OCI-LY1 (cell line): ENCODE data around the gene USP6NL.

Experiments
- H2AFZ ChIP-seq: fragments of 200-600 bp; sonication (generic), shearing (Covaris generic); 2 replicates; pipeline ENCODE4 v1.6.0; 2014; ENCODE audit warnings: antibody characterized with exemption, mild to moderate bottlenecking, low read length
- H3F3A ChIP-seq: fragments of 200-600 bp; sonication (generic), shearing (Covaris generic); 2 replicates; pipeline ENCODE4 v1.6.0; 2014; ENCODE audit warnings: mild to moderate bottlenecking, antibody characterized with exemption, low read length, moderate library complexity; ENCODE audit not compliant: insufficient read depth
- H3K27ac ChIP-seq: fragments of 200-600 bp; sonication (generic); 2 replicates; pipeline ENCODE4 v1.5.1; 2014; ENCODE audit warnings: low read length, mixed run types, mild to moderate bottlenecking, low read depth; ENCODE audit not compliant: poor library complexity, severe bottlenecking
- H3K27me3 ChIP-seq: fragments of 200-600 bp; sonication (generic); 2 replicates; pipeline ENCODE4 v1.6.0; 2014; ENCODE audit warnings: antibody characterized with exemption, mild to moderate bottlenecking, low read length, moderate library complexity; ENCODE audit not compliant: insufficient read depth
- H3K36me3 ChIP-seq: fragments of 200-600 bp; sonication (generic); 2 replicates; pipeline ENCODE4 v1.6.1; 2014; ENCODE audit warnings: mild to moderate bottlenecking, antibody characterized with exemption, low read length, moderate library complexity, mixed read lengths; ENCODE audit not compliant: insufficient read depth
- H3K4me1 ChIP-seq: fragments of 200-600 bp; sonication (generic); 2 replicates; pipeline ENCODE4 v1.5.1; 2014; ENCODE audit warnings: mild to moderate bottlenecking, low read length, moderate library complexity; ENCODE audit not compliant: insufficient read depth, severe bottlenecking
- H3K4me2 ChIP-seq: fragments of 200-600 bp; sonication (generic), shearing (Covaris generic); 2 replicates; pipeline ENCODE4 v1.6.1; 2014; ENCODE audit warnings: low read length
- H3K4me3 ChIP-seq: fragments of 200-600 bp; sonication (generic); 2 replicates; pipeline ENCODE4 v1.5.1; 2014; ENCODE audit warnings: low read length, low read depth, mild to moderate bottlenecking, mixed read lengths; ENCODE audit not compliant: poor library complexity, severe bottlenecking
- H3K79me2 ChIP-seq: fragments of 200-600 bp; shearing (Covaris generic); 2 replicates; pipeline ENCODE4 v1.6.1; 2016; ENCODE audit warnings: mixed run types, low read length, mixed read lengths; ENCODE audit not compliant: insufficient read depth
- H3K9ac ChIP-seq: fragments of 200-600 bp; sonication (generic), shearing (Covaris generic); 2 replicates; pipeline ENCODE4 v1.6.1; 2014; ENCODE audit warnings: mild to moderate bottlenecking, low read length, mixed read lengths
- H3K9me2 ChIP-seq: fragments of 200-600 bp; sonication (generic), shearing (Covaris generic); 2 replicates; pipeline ENCODE4 v1.6.1; 2014; ENCODE audit warnings: low read depth, mild to moderate bottlenecking, low read length, mixed read lengths
- H3K9me3 ChIP-seq: fragments of 200-600 bp; shearing (Covaris generic); 2 replicates; pipeline ENCODE4 v1.6.1; 2014; ENCODE audit warnings: low read length, mixed read lengths
- H4K20me1 ChIP-seq: fragments of 200-600 bp; sonication (generic), shearing (Covaris generic); 2 replicates; pipeline ENCODE4 v1.6.0; 2016; ENCODE audit warnings: mild to moderate bottlenecking, low read length; ENCODE audit not compliant: insufficient read depth
- CTCF ChIP-seq: fragments of 200-600 bp; sonication (generic), shearing (Covaris generic); IDR thresholded peaks from 2 replicates; pipeline ENCODE4 v1.5.1; 2017; ENCODE audit warnings: mild to moderate bottlenecking, antibody characterized with exemption, low read length, moderate library complexity, mixed read lengths
- EZH2 ChIP-seq: fragments of 200-600 bp; sonication (generic), shearing (Covaris generic); IDR thresholded peaks from 2 replicates; pipeline ENCODE4 v1.8.0; 2017; ENCODE audit warnings: borderline replicate concordance, mixed run types, mild to moderate bottlenecking, antibody characterized with exemption, low read length, moderate library complexity, mixed read lengths

USP6NL gene

DNA sequence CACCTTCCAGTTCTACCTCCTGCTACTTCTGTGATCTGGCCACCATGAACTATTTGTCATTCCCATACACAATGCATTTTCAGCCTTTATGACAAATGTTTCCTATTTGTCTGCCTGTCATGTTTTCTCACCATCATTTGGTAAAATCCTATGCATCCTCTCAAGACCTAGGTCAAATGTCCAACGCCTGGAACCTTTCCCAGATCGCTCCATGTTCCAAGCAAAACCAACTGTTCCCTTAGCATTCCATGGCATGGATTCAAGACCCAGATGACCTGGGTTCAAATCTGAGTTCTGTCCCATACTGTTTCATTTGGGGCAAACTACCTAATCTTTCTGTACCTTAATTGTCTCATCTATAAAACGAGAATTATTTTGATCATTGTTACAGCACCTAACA lies 98.9 kb downstream of the USP6NL start:
- Histone ChIP-seq H3K4me3 (no peak overlapping the region), H3K4me2 (no peak overlapping the region), H3K9me3 (no peaks in the 10 kb centered on the region), H2AFZ (no peak overlapping the region), H4K20me1 (no peaks in the 10 kb centered on the region), H3K4me1 (peaks cover 17% of the 10 kb centered on the region), H3K36me3 (no peaks in the 10 kb centered on the region), H3K79me2 (no peaks in the 10 kb centered on the region), H3K27ac (no peak overlapping the region), H3F3A (no peaks in the 10 kb centered on the region), H3K27me3 (no peaks in the 10 kb centered on the region), H3K9me2 (no peaks in the 10 kb centered on the region), H3K9ac (no peak overlapping the region)
- TF ChIP-seq EZH2 (no peak), CTCF (no peak)

DNA sequence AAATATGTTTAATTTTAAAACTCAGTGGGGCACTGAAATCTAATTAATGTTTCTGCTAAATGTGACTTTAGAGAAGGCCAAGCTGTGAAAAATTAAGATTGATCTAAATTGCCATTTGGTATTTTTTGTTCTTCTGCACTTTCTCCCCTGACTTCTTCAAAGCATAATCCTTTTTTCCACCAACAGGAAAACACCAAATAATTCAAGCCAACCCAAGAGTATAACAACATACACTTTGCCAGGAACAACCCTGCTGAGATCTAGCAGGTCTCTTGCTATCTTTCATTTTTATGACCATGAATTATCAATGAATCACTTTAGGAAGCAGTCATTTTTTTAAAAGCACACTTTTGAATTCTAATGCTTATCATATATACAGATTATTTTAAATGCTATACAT lies 100.1 kb downstream of the USP6NL start:
- Histone ChIP-seq H3K27ac (no peak overlapping the region), H3K79me2 (no peaks in the 10 kb centered on the region), H3K9me3 (no peaks in the 10 kb centered on the region), H3K4me3 (no peak overlapping the region), H4K20me1 (no peaks in the 10 kb centered on the region), H3K9ac (no peak overlapping the region), H3F3A (no peaks in the 10 kb centered on the region), H3K4me1 (peaks cover 6% of the 10 kb centered on the region), H3K9me2 (no peaks in the 10 kb centered on the region), H2AFZ (no peak overlapping the region), H3K4me2 (no peak overlapping the region), H3K36me3 (no peaks in the 10 kb centered on the region), H3K27me3 (no peaks in the 10 kb centered on the region)
- no peak for TF ChIP-seq EZH2
- TF ChIP-seq CTCF = no peak

DNA sequence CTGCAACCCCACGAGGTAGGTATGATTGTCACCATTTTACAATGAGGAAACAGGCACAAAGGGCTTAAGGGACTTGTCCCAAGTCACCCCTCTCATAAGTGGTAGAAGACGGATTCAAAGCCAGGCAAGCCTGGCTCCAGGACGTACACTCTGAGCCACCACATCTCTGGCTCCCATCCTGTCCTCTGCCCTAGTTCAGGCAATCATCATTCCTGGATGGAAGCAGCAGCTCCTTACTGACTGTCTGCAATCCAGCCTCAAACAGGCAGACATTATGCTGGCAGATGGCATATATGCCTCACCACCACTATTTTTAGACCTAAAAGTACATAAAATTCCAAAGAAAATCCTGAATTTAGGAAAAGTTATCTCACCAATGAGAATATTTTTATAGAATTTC lies 100.7 kb downstream of the USP6NL start:
- Histone ChIP-seq H2AFZ (no peak overlapping the region), H3K27me3 (no peaks in the 10 kb centered on the region), H3K79me2 (no peaks in the 10 kb centered on the region), H3K4me1 (no peaks in the 10 kb centered on the region), H4K20me1 (no peaks in the 10 kb centered on the region), H3K4me2 (no peak overlapping the region), H3F3A (no peaks in the 10 kb centered on the region), H3K9ac (no peak overlapping the region), H3K9me3 (no peaks in the 10 kb centered on the region), H3K4me3 (no peak overlapping the region), H3K27ac (no peak overlapping the region), H3K9me2 (no peaks in the 10 kb centered on the region), H3K36me3 (no peaks in the 10 kb centered on the region)
- TF ChIP-seq CTCF (no peak), EZH2 (no peak)
